Esophagus muscularis mucosa (tissue), 4 donors: ENCODE data around the gene CCNJL. TPM values are rescaled to one million over a fixed set of nuclear protein-coding genes. Genes with fewer than 3 reads are reported as not detected.
"Not testable (repeated sequence)": the region's sequence is repeated elsewhere in the genome, so short reads cannot be mapped to it uniquely, and the experiment has no call there.

Experiments
- DNase-seq: peaks from one replicate; pipeline ENCODE4 v3.0.0-alpha.2; 2017; ENCODE audit errors: extremely low spot score
- H3K27ac ChIP-seq, 4 donors: fragments of 200-600 bp; sonication (generic); replicated peaks in 1 of 4; 1 replicate in 3 of 4; 2 replicates in 1 of 4; pipeline ENCODE4 v1.5.1; 2016 to 2019; ENCODE audit warnings: mild to moderate bottlenecking in 1 of 4
- H3K27me3 ChIP-seq, 4 donors: fragments of 200-600 bp; sonication (generic); one replicate each; pipeline versions ENCODE4 v1.5.1 to v1.6.0; 2016 to 2019
- H3K36me3 ChIP-seq, 4 donors: fragments of 200-600 bp; sonication (generic); one replicate each; pipeline ENCODE4 v1.5.1; 2016 to 2019
- H3K4me1 ChIP-seq, 4 donors: fragments of 200-600 bp; sonication (generic); one replicate each; pipeline ENCODE4 v1.5.1; 2016 to 2019
- H3K4me3 ChIP-seq, 4 donors: fragments of 200-600 bp; sonication (generic); 1 replicate in 2 of 4; 2 replicates in 2 of 4; pipeline ENCODE4 v1.5.1; 2016 to 2019; ENCODE audit warnings: mild to moderate bottlenecking in 4 of 4, moderate library complexity in 1 of 4
- H3K9me3 ChIP-seq, 4 donors: fragments of 200-600 bp; sonication (generic); 1 replicate in 3 of 4; 2 replicates in 1 of 4; pipeline ENCODE4 v1.5.1; 2016 to 2019
- CTCF ChIP-seq, 3 experiments: fragments of 200-600 bp in 2 of 3; fragments of 450-650 bp in 1 of 3; sonication (generic) in 2 of 3; IDR thresholded peaks; one replicate each; pipeline ENCODE4 v1.5.1; 2017 to 2019; ENCODE audit warnings: antibody characterized with exemption in 3 of 3, mild to moderate bottlenecking in 2 of 3, moderate library complexity in 1 of 3
- EP300 ChIP-seq: sonication (generic); formaldehyde crosslinking; IDR thresholded peaks from one replicate; pipeline ENCODE4 v1.6.1; 2017; ENCODE audit warnings: antibody characterized with exemption
- POLR2A ChIP-seq: fragments of 450-650 bp; IDR thresholded peaks from one replicate; pipeline ENCODE4 v1.6.1; 2017; ENCODE audit warnings: antibody characterized with exemption, moderate library complexity, mild to moderate bottlenecking, low read depth
- POLR2AphosphoS5 ChIP-seq, 2 donors: sonication (generic); formaldehyde crosslinking; IDR thresholded peaks; one replicate each; pipeline ENCODE4 v1.6.1; 2017; ENCODE audit warnings: antibody characterized with exemption in 2 of 2
- WGBS: methylation state at CpG from one replicate; pipeline ENCODE4 v1.1.5; 2018; 5-methylcytosine and 5-hydroxymethylcytosine counted together
- intact Hi-C: fragments of 100-400 bp; cut with DNase I; formaldehyde crosslinking; loops from one replicate; pipeline ENCODE4 v1.15.1; 2023
- total RNA-seq, 4 donors: library from RNA; depleted of rRNA; stranded (reverse); fragments of >200 nt; gene quantifications; one replicate each; pipeline versions ENCODE4 v1.1.0 to v1.2.1, GENCODE V29; 2016

CCNJL gene
- total RNA-seq, 4 donors from 2014 or later: 0.83 to 2.5 (median 1.3) TPM

GRCh38 chr5:160253441-160253840 is 58.9 kb downstream of the CCNJL start:
- peaks cover 0 to 37% (median 14%) of the 10 kb centered on the region in 4 donors for H3K36me3 ChIP-seq
- WGBS: 92% methylated on average over 9 of the region's 17 CpGs
- H3K27me3 ChIP-seq: no peaks in the 10 kb centered on the region
- no peaks in the 10 kb centered on the region for H3K9me3 ChIP-seq
- H3K4me1 ChIP-seq: no peaks in the 10 kb centered on the region
- TF ChIP-seq POLR2AphosphoS5 (IDR thresholded peaks at IDR 0.05) (no peak), POLR2A (no peak), EP300 (no peak), CTCF (IDR thresholded peaks at IDR 0.05) (no peak)
- no peak for DNase-seq
- intact Hi-C loops: no loop called here
- no peak overlapping the region for H3K4me3 ChIP-seq
- no peak overlapping the region for H3K27ac ChIP-seq

- no peaks in the 10 kb centered on the region for H3K9me3 ChIP-seq
- intact Hi-C loops: no loop called here
- TF ChIP-seq CTCF (IDR thresholded peaks at IDR 0.05) (no peak), EP300 (no peak), POLR2AphosphoS5 (IDR thresholded peaks at IDR 0.05) (no peak), POLR2A (no peak)
- DNase-seq: no peak
- 82% methylated on average over 6 of the region's 9 CpGs for WGBS
- H3K4me1 ChIP-seq: no peaks in the 10 kb centered on the region
- H3K27ac ChIP-seq: no peak overlapping the region
- H3K4me3 ChIP-seq: no peak overlapping the region
- no peaks in the 10 kb centered on the region for H3K27me3 ChIP-seq
- H3K36me3 ChIP-seq: peaks cover 0 to 37% (median 14%) of the 10 kb centered on the region in 4 donors
Measured at GRCh38 chr5:160252916-160253315, 59.4 kb downstream of the CCNJL start.

- intact Hi-C loops: no loop called here
- 91% methylated on average over 14 of the region's 14 CpGs for WGBS
Measured at GRCh38 chr5:160251406-160252155, 60.8 kb downstream of the CCNJL start.

GRCh38 chr5:160250826-160251225 is 61.5 kb downstream of the CCNJL start:
- Histone ChIP-seq H3K4me1 (no peaks in the 10 kb centered on the region), H3K27me3 (no peaks in the 10 kb centered on the region), H3K36me3 (peaks cover 0 to 37% (median 14%) of the 10 kb centered on the region in 4 donors), H3K9me3 (no peaks in the 10 kb centered on the region), H3K4me3 (no peak overlapping the region), H3K27ac (no peak overlapping the region)
- WGBS: 95% methylated on average over 2 of the region's 2 CpGs
- intact Hi-C loops: no loop called here
- TF ChIP-seq CTCF (IDR thresholded peaks at IDR 0.05) (no peak), EP300 (no peak)
- no peak for DNase-seq

More at GRCh38 chr5:160251406-160252155, 60.8 kb downstream of the CCNJL start:
- TF ChIP-seq POLR2AphosphoS5 (IDR thresholded peaks at IDR 0.05) (no peak), EP300 (no peak), POLR2A (no peak), CTCF (IDR thresholded peaks at IDR 0.05) (no peak)
- H3K9me3 ChIP-seq: no peaks in the 10 kb centered on the region
- no peaks in the 10 kb centered on the region for H3K27me3 ChIP-seq
- no peak for DNase-seq
- H3K4me3 ChIP-seq: no peak overlapping the region
- no peaks in the 10 kb centered on the region for H3K4me1 ChIP-seq
- H3K36me3 ChIP-seq: peaks cover 0 to 37% (median 14%) of the 10 kb centered on the region in 4 donors
- no peak overlapping the region for H3K27ac ChIP-seq

GRCh38 chr5:160250226-160250625 is 62.1 kb downstream of the CCNJL start:
- Histone ChIP-seq H3K27ac (no peak overlapping the region), H3K36me3 (peaks cover 0 to 34% (median 14%) of the 10 kb centered on the region in 4 donors), H3K4me3 (no peak overlapping the region), H3K9me3 (no peaks in the 10 kb centered on the region), H3K27me3 (no peaks in the 10 kb centered on the region), H3K4me1 (no peaks in the 10 kb centered on the region)
- intact Hi-C loops: no loop called here
- no peak for DNase-seq
- TF ChIP-seq POLR2A: no peak
- TF ChIP-seq CTCF (IDR thresholded peaks at IDR 0.05): no peak
- TF ChIP-seq POLR2AphosphoS5 (IDR thresholded peaks at IDR 0.05): no peak
- TF ChIP-seq EP300: no peak
- WGBS: 98% methylated on average over 5 of the region's 5 CpGs

GRCh38 chr5:160249570-160249969 is 62.8 kb downstream of the CCNJL start:
- H3K27ac ChIP-seq, H3K9me3 ChIP-seq, H3K27me3 ChIP-seq, intact Hi-C loops, H3K4me1 ChIP-seq, H3K4me3 ChIP-seq, DNase-seq: not testable (repeated sequence)
- 95% methylated on average over 1 of the region's 1 CpG for whole genome bisulfite sequencing
- peaks cover 0 to 28% (median 14%) of the 10 kb centered on the region in 4 donors for H3K36me3 ChIP-seq
